Epithelial cell of esophagus (primary cell): ENCODE measurements around the gene RAB15.

Experiments used
- DNase-seq: peaks from one replicate; pipeline ENCODE4 v3.0.0; 2010; ENCODE audit warnings: low read depth
- H3K4me3 ChIP-seq: 2 replicates; pipeline ENCODE4 v1.5.1; 2011; ENCODE audit warnings: mild to moderate bottlenecking, low read length, control low read depth
- TF ChIP-seq, protein P1 (sequence below): IDR thresholded peaks from 2 replicates; pipeline ENCODE4 v1.5.1; 2011; ENCODE audit warnings: low read depth, mild to moderate bottlenecking, low read length, control low read depth, inconsistent platforms; ENCODE audit not compliant: insufficient read depth; ENCODE audit errors: missing control alignments

Gene RAB15

DNA sequence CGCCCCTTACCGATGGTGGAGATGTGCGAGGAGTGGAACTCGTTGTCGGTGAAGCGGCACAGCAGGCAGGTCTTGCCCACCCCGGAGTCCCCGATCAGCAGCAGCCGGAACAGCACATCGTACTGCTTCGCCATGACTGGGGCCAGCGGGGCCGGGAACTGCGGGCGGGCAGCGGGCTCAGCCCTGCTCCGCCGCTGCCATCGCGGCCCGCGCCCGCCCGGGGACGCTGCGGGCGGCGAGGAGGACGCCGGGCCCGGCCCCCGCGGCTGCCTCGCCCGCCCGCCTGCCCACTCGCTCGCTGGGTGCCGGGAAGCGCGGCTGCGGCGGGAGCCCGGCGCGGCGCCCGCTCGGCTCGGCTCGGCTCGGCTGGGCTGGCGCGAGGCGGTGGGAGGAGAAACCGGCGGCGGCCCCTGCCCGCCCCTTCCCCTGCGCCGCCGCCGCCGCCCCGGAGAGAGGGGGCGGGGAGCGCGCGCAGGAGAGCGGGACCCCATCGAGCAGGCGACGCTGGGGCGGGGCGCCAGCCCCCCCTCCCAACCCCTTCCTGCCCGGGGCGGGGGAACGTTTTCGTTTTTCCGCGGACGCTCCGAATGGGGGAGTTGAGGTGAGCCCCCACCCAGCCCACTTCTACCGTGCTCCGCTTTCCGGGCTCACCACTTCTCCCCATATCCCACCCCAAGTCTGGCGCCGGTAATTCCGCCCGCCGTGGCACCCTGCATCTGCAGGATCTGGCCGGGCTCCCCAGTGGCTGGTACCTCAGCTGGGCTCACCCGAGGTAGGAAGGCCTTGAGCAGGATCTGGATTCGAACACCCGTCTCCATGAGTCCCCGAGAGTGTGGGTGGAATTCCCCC is at the start of gene RAB15:
RAB15 (minus strand) TSS at position 394 of the 849 bp plus-strand sequence; CDS start at position 134, 260 bp downstream.
- peak within 1 kb of the TSS; percentile 43 for H3K4me3 ChIP-seq
- DNase-seq, result peak; percentile 40
- TF ChIP-seq, protein P1, sequence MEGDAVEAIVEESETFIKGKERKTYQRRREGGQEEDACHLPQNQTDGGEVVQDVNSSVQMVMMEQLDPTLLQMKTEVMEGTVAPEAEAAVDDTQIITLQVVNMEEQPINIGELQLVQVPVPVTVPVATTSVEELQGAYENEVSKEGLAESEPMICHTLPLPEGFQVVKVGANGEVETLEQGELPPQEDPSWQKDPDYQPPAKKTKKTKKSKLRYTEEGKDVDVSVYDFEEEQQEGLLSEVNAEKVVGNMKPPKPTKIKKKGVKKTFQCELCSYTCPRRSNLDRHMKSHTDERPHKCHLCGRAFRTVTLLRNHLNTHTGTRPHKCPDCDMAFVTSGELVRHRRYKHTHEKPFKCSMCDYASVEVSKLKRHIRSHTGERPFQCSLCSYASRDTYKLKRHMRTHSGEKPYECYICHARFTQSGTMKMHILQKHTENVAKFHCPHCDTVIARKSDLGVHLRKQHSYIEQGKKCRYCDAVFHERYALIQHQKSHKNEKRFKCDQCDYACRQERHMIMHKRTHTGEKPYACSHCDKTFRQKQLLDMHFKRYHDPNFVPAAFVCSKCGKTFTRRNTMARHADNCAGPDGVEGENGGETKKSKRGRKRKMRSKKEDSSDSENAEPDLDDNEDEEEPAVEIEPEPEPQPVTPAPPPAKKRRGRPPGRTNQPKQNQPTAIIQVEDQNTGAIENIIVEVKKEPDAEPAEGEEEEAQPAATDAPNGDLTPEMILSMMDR, result no peak

DNA sequence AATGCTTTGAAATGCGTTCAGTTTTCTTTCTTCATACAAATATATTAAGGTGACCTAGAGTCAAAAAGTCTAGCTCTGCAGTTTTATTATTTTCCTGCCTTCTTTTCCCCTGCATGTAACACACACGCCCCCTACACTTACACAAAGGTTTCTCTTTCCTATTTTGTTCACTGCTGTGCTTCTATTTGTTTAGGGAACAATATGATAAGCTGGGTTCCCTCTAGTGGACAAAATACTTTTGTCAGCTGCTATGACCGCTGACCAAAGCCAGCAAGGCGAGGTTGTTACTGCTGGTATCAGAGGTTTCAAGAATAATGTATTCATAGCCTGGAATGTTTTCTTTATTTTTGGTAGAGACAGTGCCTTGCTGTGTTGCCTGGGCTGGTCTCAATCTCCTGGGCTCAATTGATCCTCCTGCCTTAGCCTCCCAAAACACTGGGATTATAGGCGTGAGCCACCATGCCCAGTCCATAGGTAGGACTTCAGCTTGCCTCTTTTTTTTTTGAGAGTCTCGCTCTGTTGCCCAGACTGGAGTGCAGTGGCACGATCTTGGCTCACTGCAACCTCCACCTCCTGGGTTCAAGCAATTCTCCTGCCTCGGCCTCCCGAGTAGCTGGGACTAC is 47.9 kb upstream of the RAB15 start:
- no peak overlapping the region for H3K4me3 ChIP-seq
- DNase-seq, result peak; percentile 80
- TF ChIP-seq, protein P1, result peak; percentile 68

- TF ChIP-seq, protein P1, result no peak
- DNase-seq, result no peak
- H3K4me3 ChIP-seq, result no peak overlapping the region
Measured at GRCh38 chr14:65016471-65016870, 44.3 kb upstream of the RAB15 start.

DNA sequence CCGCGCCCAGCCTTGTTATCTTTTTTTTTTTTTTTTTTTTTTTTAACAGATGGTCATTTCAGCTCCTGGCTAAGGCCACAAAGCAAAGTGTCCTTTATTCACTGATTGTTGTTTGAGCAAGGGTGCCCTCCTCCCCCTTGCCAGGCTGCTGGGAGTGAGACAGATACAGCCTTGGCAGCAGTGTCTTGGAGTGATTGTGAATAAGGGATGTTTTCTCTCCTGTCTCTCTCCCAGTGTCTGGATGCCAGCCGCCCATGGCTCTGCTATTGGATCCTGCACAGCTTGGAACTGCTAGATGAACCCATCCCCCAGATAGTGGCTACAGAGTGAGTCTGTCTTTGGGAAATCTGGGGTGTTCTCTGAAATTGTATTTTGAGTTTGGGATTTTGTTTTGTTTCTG is 43.3 kb upstream of the RAB15 start:
- TF ChIP-seq, protein P1, result no peak

DNA sequence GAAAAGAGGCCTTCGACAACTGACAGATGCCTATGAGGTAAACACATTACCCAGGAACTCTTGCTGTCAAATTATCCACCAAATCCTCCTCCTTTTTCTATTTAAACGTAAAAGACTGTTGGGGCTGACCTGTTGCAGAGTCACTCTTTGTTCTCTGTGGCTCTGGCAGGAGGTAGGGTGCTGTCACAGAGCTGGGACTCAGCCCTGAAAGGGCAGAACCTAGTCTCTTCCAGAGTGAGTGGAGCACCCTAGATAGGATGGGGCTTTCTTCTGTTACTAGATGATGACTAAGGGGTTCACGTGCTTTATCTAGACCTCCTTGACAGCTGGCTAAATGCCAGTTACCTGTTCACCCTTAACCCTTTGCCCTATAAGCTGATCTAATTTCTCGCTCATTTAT is 40.2 kb upstream of the RAB15 start:
- TF ChIP-seq, protein P1, result no peak
- no peak for DNase-seq
- no peak overlapping the region for H3K4me3 ChIP-seq

More for the DNA sequence above, 43.3 kb upstream of the RAB15 start:
- no peak overlapping the region for H3K4me3 ChIP-seq
- no peak for DNase-seq

DNA sequence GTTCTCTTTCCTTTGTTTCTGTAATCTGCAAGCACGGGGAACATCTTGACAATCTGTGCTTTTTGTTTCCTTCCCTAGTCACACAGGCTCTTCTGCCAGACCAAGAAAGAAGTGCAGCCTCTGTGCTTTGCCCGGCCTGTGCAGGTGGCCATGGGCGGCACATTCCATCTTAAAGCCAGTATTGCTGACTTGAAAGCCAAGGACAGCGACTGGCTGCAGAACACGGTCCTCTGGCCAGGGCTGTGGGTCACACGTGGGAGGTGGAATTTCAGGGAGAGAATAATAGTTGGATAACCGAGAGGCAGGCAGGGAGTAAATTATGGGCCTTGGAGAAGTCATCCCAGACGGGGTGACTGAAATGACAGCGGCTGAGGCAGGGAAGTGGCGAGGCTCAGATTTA is 39.4 kb upstream of the RAB15 start:
- DNase-seq, result no peak
- TF ChIP-seq, protein P1, result no peak

More for the DNA sequence above, 39.4 kb upstream of the RAB15 start:
- no peak overlapping the region for H3K4me3 ChIP-seq
